Dendritic cell treated with granulocyte-macrophage colony-stimulating factor and Interleukin-4, amounts not matched to agents 40 ng/mL and 50 ng/mL, for 4 days (primary cell): Measurements from ENCODE around the gene EFEMP1.

Source experiments
- H3K27ac Mint-ChIP-seq: one replicate; pipeline ENCODE4 v1.8.0; 2022; ENCODE audit warnings: mild to moderate bottlenecking, mixed read lengths
- H3K27me3 Mint-ChIP-seq: one replicate; pipeline ENCODE4 v1.8.0; 2022; ENCODE audit warnings: mild to moderate bottlenecking, mixed read lengths
- H3K36me3 Mint-ChIP-seq: one replicate; pipeline ENCODE4 v1.8.0; 2022; ENCODE audit warnings: low read depth, mixed read lengths
- H3K4me1 Mint-ChIP-seq: one replicate; pipeline ENCODE4 v1.8.0; 2022; ENCODE audit warnings: low read depth, mixed read lengths
- H3K4me3 Mint-ChIP-seq: one replicate; pipeline ENCODE4 v1.8.0; 2022; ENCODE audit warnings: mild to moderate bottlenecking, moderate library complexity, mixed read lengths
- H3K9me3 Mint-ChIP-seq: one replicate; pipeline ENCODE4 v1.8.0; 2022; ENCODE audit warnings: mixed read lengths
- intact Hi-C: fragments of 100-400 bp; cut with micrococcal nuclease; formaldehyde crosslinking; loops from one replicate; pipeline ENCODE4 v1.15.0; 2022

EFEMP1 gene

DNA sequence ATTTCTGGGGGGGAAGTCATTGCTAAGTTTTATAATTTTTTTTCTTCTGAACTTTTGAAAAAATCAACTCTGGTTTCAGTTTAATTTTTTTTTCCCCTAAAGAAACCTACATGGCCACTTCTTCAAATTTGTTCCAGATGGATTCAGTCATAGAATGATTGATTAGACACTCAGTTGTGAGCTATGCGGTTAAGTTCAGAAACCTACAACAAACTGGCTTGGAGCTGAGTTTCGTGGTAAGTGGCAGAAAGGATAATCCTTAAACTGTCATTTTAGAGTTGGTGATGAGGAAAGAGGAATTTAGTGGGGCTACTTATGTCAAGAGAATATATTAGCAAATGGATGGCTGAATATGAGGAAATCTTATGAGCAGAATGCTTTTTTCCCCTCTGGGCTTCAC, 23.7 kb downstream of the EFEMP1 start:
- H3K27ac Mint-ChIP-seq, result no peak overlapping the region
- H3K27me3 Mint-ChIP-seq, result no peaks in the 10 kb centered on the region
- peaks cover 8% of the 10 kb centered on the region for H3K9me3 Mint-ChIP-seq
- H3K36me3 Mint-ChIP-seq, result no peaks in the 10 kb centered on the region
- intact Hi-C loops, result no loop called here
- no peak overlapping the region for H3K4me3 Mint-ChIP-seq
- no peaks in the 10 kb centered on the region for H3K4me1 Mint-ChIP-seq

DNA sequence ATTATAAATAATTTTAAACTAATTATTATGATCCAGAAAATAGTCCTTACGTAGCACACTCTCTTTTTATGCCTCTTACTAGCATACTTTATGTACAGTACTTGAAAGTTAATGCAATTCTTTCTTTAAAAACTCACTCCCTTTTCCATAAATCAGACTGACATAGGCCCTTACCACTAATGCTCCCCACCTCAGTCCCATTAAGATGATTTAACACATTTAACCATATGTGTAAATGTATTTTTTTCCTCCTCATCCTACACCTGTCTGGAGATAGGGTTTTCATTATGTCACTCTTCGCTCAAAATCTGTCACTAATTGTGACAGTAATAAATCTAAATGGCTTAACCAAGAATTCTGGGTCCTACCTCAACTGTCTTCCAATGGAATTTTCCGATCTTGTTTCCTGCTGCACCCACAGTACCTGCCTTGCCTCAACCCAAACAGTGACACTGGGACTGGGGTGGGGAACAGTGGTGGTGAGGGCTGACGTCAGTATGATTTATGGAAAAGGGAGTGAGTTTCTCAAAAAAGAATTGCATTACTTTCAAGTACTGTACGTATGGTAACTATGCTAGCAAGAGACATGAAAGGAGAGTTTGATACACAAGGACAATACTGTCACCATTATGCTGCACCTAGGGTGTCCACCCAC, 25.1 kb downstream of the EFEMP1 start:
- no peaks in the 10 kb centered on the region for H3K4me1 Mint-ChIP-seq
- H3K4me3 Mint-ChIP-seq, result no peak overlapping the region
- no peaks in the 10 kb centered on the region for H3K36me3 Mint-ChIP-seq
- H3K27me3 Mint-ChIP-seq, result no peaks in the 10 kb centered on the region
- intact Hi-C loops, result no loop called here
- no peak overlapping the region for H3K27ac Mint-ChIP-seq
- H3K9me3 Mint-ChIP-seq, result no peaks in the 10 kb centered on the region

DNA sequence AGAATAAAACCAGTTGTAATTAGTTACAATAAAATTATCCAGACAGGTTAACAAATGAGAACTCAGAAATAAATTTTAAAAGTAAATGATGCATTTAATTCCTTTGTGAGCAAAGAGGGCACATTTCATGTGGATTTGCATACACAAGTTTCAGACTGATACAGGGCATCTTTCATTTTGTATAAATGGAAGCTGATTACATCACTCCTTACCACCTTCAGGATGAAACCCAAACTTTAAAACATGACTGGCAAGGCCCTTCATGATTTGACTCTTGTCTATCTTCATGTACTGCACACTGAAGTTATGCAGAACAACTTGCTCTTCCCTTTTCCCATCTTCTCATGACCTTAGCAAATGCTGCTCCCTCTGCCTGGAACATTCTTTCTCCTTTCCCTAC, 26.9 kb downstream of the EFEMP1 start:
- Mint-ChIP-seq H3K27me3 (peaks cover 2% of the 10 kb centered on the region), H3K4me3 (no peak overlapping the region), H3K4me1 (no peaks in the 10 kb centered on the region), H3K27ac (no peak overlapping the region), H3K36me3 (no peaks in the 10 kb centered on the region), H3K9me3 (no peaks in the 10 kb centered on the region)
- intact Hi-C loops, result no loop called here

DNA sequence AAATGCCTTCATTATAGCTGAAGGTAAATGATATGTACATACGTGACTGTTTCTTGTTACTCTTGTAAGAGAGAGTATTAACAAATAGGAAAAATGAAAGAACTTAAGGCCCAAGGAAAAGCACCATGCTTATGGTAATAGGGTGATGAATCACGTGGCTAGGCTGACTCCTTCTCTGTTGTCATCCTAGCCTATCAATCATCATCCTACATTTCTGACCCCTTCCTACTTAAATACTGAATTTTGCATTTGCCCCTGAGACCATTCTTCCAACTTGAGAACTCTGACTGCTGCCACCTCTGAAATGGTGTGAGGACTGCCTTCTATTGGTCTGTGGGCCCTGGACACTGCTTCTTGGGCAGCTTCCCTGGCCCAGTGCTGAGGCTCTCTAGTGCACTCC, 28.9 kb downstream of the EFEMP1 start:
- Mint-ChIP-seq H3K27ac (no peak overlapping the region), H3K9me3 (no peaks in the 10 kb centered on the region), H3K27me3 (peaks cover 2% of the 10 kb centered on the region), H3K36me3 (no peaks in the 10 kb centered on the region), H3K4me1 (no peaks in the 10 kb centered on the region), H3K4me3 (no peak overlapping the region)
- intact Hi-C loops, result no loop called here

DNA sequence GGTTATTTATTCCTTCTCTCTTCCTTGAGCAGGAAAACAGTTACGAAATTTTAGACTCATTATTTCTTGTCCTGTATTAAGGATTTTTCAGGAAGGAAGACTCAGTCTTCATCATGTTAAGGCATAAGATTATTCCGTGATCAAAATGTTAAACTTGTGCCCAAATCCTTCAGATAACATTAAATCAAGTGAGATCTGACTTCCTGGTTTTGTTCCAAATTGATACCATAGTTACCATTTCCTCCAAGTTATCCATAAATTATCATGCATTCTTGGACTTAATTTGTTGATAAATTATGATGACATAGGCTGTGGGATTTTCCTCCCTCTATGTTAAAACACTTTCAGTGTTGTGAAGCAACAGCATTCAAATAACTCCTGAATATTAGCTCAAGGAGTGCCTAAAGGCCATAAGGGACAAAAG, 31.9 kb downstream of the EFEMP1 start:
- no peaks in the 10 kb centered on the region for H3K36me3 Mint-ChIP-seq
- H3K9me3 Mint-ChIP-seq, result no peaks in the 10 kb centered on the region
- no peak overlapping the region for H3K27ac Mint-ChIP-seq
- H3K4me1 Mint-ChIP-seq, result no peaks in the 10 kb centered on the region
- intact Hi-C loops, result no loop called here
- H3K4me3 Mint-ChIP-seq, result no peak overlapping the region
- H3K27me3 Mint-ChIP-seq, result peaks cover 2% of the 10 kb centered on the region

DNA sequence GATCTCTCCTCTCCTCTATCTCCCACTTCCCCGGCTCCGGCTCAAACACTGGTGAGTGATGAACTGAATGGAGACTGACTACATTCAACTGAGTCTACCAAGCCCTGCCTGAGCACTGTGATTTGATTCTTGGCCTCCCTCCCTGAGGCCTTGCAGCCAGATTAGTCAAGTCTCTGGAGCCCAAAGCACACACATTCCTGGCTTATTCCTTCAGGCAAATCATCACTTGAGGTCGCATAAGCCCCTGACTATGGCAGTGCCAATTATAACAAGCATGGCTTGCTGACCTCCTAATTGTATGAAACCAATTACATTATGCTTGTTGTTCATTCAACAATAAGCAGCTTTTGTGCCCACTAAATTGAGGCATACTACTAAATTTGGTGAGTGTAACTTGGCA, 34.6 kb downstream of the EFEMP1 start:
- intact Hi-C loops, result no loop called here

DNA sequence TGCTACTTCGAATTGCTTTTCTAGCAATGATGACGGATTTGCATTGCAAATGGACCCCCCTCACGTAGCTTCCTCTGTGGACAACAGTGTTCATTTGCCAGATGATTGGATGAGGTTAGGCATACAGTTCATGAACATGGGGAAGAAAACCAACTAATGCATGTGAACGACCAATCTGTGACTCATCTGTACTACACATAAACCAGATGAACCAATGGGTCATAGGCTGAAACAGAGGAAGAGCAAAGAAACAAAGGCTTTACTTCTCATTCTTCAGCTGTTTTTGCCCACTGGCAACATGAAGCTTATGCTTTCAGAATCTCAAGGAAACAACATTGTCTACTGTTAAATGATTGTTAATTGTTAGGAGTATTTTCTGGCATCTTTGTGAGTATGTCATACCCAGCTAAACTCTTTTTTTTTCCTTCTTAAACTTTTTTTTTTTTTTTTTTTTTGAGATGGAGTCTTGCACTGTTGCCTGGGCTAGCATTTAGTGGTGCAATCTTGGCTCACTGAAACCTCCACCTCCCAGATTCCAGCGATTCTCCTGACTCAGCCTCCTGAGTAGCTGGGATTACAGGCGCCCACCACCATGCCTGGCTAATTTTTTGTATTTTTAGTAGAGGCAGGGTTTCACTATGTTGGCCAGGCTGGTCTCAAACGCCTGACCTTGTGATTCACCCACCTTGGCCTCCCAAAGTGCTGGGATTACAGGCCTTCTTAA, 35.5 kb downstream of the EFEMP1 start:
- intact Hi-C loops, result no loop called here
- Mint-ChIP-seq H3K4me1 (peaks cover 11% of the 10 kb centered on the region), H3K36me3 (no peaks in the 10 kb centered on the region), H3K9me3 (no peaks in the 10 kb centered on the region), H3K4me3 (no peak overlapping the region), H3K27ac (no peak overlapping the region), H3K27me3 (no peaks in the 10 kb centered on the region)

More for the DNA sequence above, 34.6 kb downstream of the EFEMP1 start:
- Mint-ChIP-seq H3K4me3 (no peak overlapping the region), H3K36me3 (no peaks in the 10 kb centered on the region), H3K27me3 (peaks cover 2% of the 10 kb centered on the region), H3K9me3 (no peaks in the 10 kb centered on the region), H3K4me1 (peaks cover 11% of the 10 kb centered on the region), H3K27ac (no peak overlapping the region)

DNA sequence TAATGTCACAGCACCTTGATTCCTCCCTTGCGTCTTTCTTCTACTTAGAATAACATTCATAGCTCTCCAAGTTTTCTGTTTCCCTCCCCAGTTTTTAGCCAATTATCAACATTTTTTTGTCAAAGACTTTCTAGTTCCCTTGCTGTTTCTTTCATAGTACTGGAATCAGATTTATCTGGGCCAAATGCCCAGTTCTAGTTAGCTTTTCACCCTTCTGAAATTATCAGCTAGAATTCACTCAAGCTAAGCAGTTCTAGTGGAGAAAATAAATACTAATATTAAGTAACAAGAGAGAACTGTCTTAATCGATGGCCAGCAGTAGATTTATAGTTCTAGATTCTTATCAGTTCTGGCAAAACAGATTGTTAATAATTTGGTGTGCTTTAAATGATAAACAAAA, 36.2 kb downstream of the EFEMP1 start:
- H3K27me3 Mint-ChIP-seq, result no peaks in the 10 kb centered on the region
- intact Hi-C loops, result no loop called here
- H3K27ac Mint-ChIP-seq, result no peak overlapping the region
- no peak overlapping the region for H3K4me3 Mint-ChIP-seq
- no peaks in the 10 kb centered on the region for H3K9me3 Mint-ChIP-seq
- no peaks in the 10 kb centered on the region for H3K36me3 Mint-ChIP-seq
- peaks cover 11% of the 10 kb centered on the region for H3K4me1 Mint-ChIP-seq

DNA sequence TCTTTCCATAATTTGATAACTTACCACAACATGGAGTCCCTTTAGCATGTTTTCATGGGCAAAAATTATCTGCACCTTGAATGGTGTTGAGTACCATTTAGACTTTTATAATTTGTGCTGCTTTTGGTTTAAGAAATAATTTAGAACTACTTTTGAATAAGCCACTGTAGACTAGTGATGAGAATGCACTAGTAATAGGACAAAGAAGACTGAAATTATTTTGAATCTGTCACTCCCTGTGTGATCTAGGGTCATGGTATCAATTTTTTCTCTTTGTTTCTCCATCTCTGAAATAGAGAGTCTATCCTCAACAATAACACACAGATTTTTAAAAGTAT, 37.7 kb downstream of the EFEMP1 start:
- no peaks in the 10 kb centered on the region for H3K27me3 Mint-ChIP-seq
- no peaks in the 10 kb centered on the region for H3K9me3 Mint-ChIP-seq
- H3K27ac Mint-ChIP-seq, result no peak overlapping the region
- H3K36me3 Mint-ChIP-seq, result no peaks in the 10 kb centered on the region
- intact Hi-C loops, result no loop called here
- H3K4me1 Mint-ChIP-seq, result peaks cover 11% of the 10 kb centered on the region
- H3K4me3 Mint-ChIP-seq, result no peak overlapping the region

DNA sequence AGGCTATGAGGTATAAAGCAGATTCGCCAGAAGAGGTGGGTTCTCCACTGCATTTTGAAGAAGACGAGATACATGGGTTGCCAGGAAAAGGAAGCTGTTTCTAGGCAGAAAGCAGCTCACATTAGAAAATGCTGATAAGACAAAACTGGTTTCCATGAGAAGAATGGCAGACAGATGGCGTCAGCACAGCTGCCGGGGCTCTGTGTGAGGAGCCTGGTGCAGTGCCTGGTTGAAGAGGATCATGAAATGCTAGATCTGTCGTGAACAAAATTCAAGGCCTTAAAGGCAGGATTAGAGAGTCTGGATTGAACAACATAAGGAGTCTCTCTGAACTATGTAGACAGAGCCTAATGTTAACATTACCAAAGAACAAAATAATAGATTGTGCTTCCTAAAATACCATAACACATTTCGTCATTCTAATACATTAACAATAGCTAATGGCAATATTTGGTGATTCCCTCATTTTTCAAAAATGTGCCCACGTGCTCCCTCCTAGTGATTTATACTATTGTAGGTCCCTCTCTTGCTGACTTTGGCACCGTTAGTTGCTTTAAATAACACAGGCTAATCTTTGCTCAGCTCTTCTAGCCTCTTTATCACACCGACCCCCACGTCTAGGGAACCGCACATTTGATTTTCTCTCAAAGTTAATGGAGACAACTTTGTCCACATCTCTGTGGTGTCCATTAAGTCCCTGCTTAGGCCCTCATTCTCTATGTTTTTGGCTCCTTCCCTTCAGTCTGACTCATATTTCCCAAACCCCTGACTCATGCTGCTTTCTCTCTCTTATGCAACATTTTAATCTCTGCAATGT, 38.2 kb downstream of the EFEMP1 start:
- intact Hi-C loops, result no loop called here
- Mint-ChIP-seq H3K27me3 (no peaks in the 10 kb centered on the region), H3K27ac (no peak overlapping the region), H3K4me3 (no peak overlapping the region), H3K4me1 (peaks cover 17% of the 10 kb centered on the region), H3K9me3 (no peaks in the 10 kb centered on the region), H3K36me3 (no peaks in the 10 kb centered on the region)

DNA sequence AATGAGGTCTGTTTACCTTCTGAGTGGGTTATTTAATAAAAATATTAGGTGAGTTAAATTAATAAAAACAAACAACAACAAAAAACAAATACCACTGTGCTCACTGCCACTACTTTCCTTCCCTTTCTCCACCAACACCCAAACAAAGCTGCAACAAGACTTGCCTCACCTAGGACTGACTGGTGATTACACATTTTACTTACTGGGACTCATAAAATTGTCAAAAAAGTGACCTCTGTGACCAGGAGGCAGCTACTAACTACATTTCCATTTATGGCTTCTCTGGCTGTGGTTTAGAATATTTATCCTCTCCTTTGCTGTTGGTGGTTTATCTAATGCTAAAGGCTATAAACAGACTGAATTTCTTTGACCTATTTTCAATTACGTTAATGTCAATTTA, 39.8 kb downstream of the EFEMP1 start:
- intact Hi-C loops, result no loop called here
- Mint-ChIP-seq H3K27ac (no peak overlapping the region), H3K4me1 (peaks cover 26% of the 10 kb centered on the region), H3K9me3 (no peaks in the 10 kb centered on the region), H3K4me3 (no peak overlapping the region), H3K36me3 (no peaks in the 10 kb centered on the region), H3K27me3 (no peaks in the 10 kb centered on the region)

DNA sequence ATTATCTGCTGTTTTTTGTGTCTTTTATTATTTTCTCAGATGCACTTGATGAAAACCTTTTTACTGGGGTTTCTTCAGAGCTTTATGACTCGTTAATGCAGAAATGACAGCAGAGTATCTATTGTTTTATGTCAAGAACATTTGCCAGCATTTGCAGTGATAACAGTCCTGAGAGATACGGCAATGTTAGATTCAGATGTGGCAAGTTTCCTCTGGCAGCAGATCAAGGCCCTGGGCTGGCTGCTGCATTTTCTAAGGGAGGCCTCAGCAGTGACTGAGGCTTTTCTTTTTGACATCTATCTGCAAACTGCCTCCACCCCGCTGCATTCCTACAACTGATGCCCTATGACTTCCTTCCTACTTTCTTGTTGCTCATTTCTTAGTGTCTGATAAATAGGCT, 40.2 kb downstream of the EFEMP1 start:
- Mint-ChIP-seq H3K4me1 (peaks cover 26% of the 10 kb centered on the region), H3K36me3 (no peaks in the 10 kb centered on the region), H3K27ac (no peak overlapping the region), H3K4me3 (no peak overlapping the region), H3K27me3 (no peaks in the 10 kb centered on the region), H3K9me3 (no peaks in the 10 kb centered on the region)
- intact Hi-C loops, result no loop called here

DNA sequence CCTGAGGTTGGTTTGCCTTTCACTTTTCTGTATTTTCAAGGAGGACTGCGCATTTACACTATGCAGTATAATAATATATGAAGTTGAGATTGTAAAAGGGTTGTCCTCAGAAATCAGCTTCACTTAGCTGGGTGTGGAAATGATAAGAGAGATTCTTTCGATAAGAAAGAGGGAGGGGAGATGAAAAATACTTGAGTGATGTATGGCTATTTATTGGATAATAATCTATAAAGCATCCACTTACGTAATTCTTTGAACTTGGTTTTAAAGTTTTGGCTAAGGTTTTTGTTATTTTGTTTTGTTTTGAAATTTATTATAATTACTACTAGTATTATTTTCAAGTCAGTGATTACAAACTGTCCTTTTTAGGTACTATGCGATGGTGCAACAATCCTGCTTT, 40.6 kb downstream of the EFEMP1 start:
- Mint-ChIP-seq H3K36me3 (no peaks in the 10 kb centered on the region), H3K4me1 (peaks cover 26% of the 10 kb centered on the region), H3K27me3 (no peaks in the 10 kb centered on the region), H3K27ac (no peak overlapping the region), H3K9me3 (no peaks in the 10 kb centered on the region), H3K4me3 (no peak overlapping the region)
- intact Hi-C loops, result no loop called here

DNA sequence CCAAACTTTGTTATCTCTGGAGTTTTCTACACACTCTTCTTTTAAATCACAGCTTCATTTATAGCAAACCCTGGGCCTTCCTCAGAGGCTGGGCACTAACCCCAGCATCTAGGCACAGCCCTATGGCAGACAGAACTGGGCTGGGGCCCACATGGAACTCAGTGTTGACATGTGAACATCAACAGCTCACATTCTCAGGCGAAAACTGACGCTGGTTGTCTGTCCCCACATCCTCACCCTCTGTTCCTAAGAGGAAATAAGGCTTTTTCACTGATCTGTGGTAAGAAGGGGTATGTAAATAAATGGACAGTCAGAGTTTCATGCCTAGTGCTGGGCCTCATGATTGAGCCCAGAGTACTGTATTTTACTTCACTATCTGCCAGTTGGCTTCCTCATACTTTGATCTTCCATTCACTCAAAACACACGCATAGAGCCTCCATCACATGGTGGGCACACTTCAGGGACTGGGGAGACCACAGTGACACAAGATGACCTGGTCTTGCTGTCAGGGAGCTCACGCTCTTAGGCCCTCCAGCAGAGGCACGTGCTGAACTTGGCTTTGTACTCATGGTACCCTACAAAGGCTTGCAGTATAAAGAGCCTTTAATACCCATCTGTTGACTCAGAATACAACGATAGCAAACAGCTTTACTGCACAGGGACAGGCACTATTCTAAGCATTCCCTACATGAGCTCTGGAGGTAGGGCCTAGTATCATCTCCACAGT, 43.0 kb downstream of the EFEMP1 start:
- peaks cover 22% of the 10 kb centered on the region for H3K4me1 Mint-ChIP-seq
- H3K27ac Mint-ChIP-seq, result no peak overlapping the region
- no peaks in the 10 kb centered on the region for H3K36me3 Mint-ChIP-seq
- intact Hi-C loops, result no loop called here
- no peaks in the 10 kb centered on the region for H3K9me3 Mint-ChIP-seq
- H3K27me3 Mint-ChIP-seq, result no peaks in the 10 kb centered on the region
- H3K4me3 Mint-ChIP-seq, result no peak overlapping the region
